Vagina (tissue), 2 donors: ENCODE measurements around the gene SOD3. TPM values are rescaled to one million over a fixed set of nuclear protein-coding genes. Genes with fewer than 3 reads are reported as not detected.

Source experiments
- DNase-seq, 2 donors: peaks; one replicate each; pipeline ENCODE4 v3.0.0-alpha.2; 2017; ENCODE audit errors: extremely low spot score in 2 of 2
- H3K27ac ChIP-seq: fragments of 200-600 bp; sonication (generic); one replicate; pipeline ENCODE4 v1.5.1; 2019
- H3K27me3 ChIP-seq: fragments of 200-600 bp; sonication (generic); one replicate; pipeline ENCODE4 v1.5.1; 2019
- H3K36me3 ChIP-seq, 2 donors: fragments of 200-600 bp; sonication (generic); one replicate each; pipeline ENCODE4 v1.5.1; 2017 to 2019
- H3K4me1 ChIP-seq: fragments of 200-600 bp; sonication (generic); one replicate; pipeline ENCODE4 v1.5.1; 2019
- H3K4me3 ChIP-seq, 2 donors: fragments of 200-600 bp; sonication (generic); 1 replicate in 1 of 2; 2 replicates in 1 of 2; pipeline ENCODE4 v1.5.1; 2016 to 2019
- H3K9me3 ChIP-seq: fragments of 200-600 bp; sonication (generic); one replicate; pipeline ENCODE4 v1.5.1; 2019
- POLR2A ChIP-seq, 2 donors: fragments of 450-650 bp; IDR thresholded peaks; one replicate each; pipeline ENCODE4 v1.6.1; 2017; ENCODE audit warnings: antibody characterized with exemption in 2 of 2, mild to moderate bottlenecking in 2 of 2, moderate library complexity in 2 of 2
- POLR2AphosphoS5 ChIP-seq, 2 donors: sonication (generic); formaldehyde crosslinking; IDR thresholded peaks; one replicate each; pipeline ENCODE4 v1.9.0; 2017; ENCODE audit warnings: antibody characterized with exemption in 2 of 2, mild to moderate bottlenecking in 2 of 2, low read depth in 1 of 2; ENCODE audit not compliant: insufficient read depth in 1 of 2
- intact Hi-C: fragments of 100-400 bp; cut with DNase I; formaldehyde crosslinking; loops from one replicate; pipeline ENCODE4 v1.15.1; 2023
- total RNA-seq: library from RNA; depleted of rRNA; stranded (reverse); fragments of >200 nt; gene quantifications from one replicate; pipeline ENCODE4 v1.2.3, GENCODE V29; 2016
- TF ChIP-seq, protein P1 (sequence below), 3 experiments: fragments of 450-650 bp in 2 of 3; fragments of 200-600 bp in 1 of 3; sonication (generic) in 1 of 3; IDR thresholded peaks; one replicate each; pipeline ENCODE4 v1.5.1; 2017 to 2019; ENCODE audit warnings: antibody characterized with exemption in 3 of 3, mild to moderate bottlenecking in 2 of 3, moderate library complexity in 2 of 3

The SOD3 gene
- total RNA-seq, 1 donor from 2014 or later, result 280 TPM

GRCh38 chr4:24792552-24792951 lies 2.8 kb upstream of the SOD3 start:
- intact Hi-C loops, result loop anchor here (10.0 kb wide), 2 partner anchors 62 to 318 kb away; no protein-coding TSS in a partner anchor
- no peaks in the 10 kb centered on the region for H3K36me3 ChIP-seq
- H3K27ac ChIP-seq, result no peak overlapping the region
- H3K27me3 ChIP-seq, result no peaks in the 10 kb centered on the region
- no peaks in the 10 kb centered on the region for H3K9me3 ChIP-seq
- peaks cover 29% of the 10 kb centered on the region for H3K4me1 ChIP-seq
- no peak overlapping the region for H3K4me3 ChIP-seq
- TF ChIP-seq POLR2A (IDR thresholded peaks at IDR 0.05) (no peak), POLR2AphosphoS5 (IDR thresholded peaks at IDR 0.05; ENCODE audit: insufficient read depth in 1 of 2, low read depth in 1 of 2) (no peak)
- TF ChIP-seq, protein P1, sequence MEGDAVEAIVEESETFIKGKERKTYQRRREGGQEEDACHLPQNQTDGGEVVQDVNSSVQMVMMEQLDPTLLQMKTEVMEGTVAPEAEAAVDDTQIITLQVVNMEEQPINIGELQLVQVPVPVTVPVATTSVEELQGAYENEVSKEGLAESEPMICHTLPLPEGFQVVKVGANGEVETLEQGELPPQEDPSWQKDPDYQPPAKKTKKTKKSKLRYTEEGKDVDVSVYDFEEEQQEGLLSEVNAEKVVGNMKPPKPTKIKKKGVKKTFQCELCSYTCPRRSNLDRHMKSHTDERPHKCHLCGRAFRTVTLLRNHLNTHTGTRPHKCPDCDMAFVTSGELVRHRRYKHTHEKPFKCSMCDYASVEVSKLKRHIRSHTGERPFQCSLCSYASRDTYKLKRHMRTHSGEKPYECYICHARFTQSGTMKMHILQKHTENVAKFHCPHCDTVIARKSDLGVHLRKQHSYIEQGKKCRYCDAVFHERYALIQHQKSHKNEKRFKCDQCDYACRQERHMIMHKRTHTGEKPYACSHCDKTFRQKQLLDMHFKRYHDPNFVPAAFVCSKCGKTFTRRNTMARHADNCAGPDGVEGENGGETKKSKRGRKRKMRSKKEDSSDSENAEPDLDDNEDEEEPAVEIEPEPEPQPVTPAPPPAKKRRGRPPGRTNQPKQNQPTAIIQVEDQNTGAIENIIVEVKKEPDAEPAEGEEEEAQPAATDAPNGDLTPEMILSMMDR (IDR thresholded peaks at IDR 0.05), result no peak
- no peak for DNase-seq

GRCh38 chr4:24793219-24794005 lies 2.0 kb upstream of the SOD3 start:
- H3K9me3 ChIP-seq, result no peaks in the 10 kb centered on the region
- intact Hi-C loops, result loop anchor here (10.0 kb wide), 2 partner anchors 61 to 319 kb away; no protein-coding TSS in a partner anchor
- no peak for DNase-seq
- H3K4me3 ChIP-seq, result no peak overlapping the region
- TF ChIP-seq, protein P1 (IDR thresholded peaks at IDR 0.05), result no peak
- no peak for TF ChIP-seq POLR2A (IDR thresholded peaks at IDR 0.05)
- no peak for TF ChIP-seq POLR2AphosphoS5 (IDR thresholded peaks at IDR 0.05; ENCODE audit: insufficient read depth in 1 of 2, low read depth in 1 of 2)
- H3K36me3 ChIP-seq, result no peaks in the 10 kb centered on the region
- H3K4me1 ChIP-seq, result peaks cover 29% of the 10 kb centered on the region
- no peaks in the 10 kb centered on the region for H3K27me3 ChIP-seq
- H3K27ac ChIP-seq, result peak overlapping the region; percentile 79

DNA sequence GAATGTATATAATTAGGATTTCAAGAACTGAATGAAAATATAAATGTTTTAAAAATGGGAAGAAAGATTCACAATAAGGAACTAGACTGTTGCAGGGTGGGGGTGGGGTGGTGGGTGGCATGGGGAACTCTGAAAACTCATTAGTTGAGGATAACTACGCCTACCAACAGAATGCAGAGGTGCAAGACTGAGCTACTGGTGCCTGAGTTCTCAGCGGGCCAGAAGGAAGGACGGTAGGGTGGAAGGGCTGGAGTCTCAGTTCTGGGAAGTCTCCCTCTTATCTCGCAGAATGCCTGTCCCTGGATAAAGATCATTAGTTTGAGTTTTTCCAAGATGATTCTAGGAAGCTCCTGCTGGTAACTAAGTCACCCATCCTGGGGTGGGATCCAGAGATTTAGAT lies 1.3 kb upstream of the SOD3 start:
- Histone ChIP-seq H3K27ac (peak overlapping the region; percentile 79), H3K4me3 (peak overlapping the region in 1 of 2 donors; percentile 7), H3K27me3 (no peaks in the 10 kb centered on the region), H3K36me3 (no peaks in the 10 kb centered on the region), H3K9me3 (no peaks in the 10 kb centered on the region), H3K4me1 (peaks cover 29% of the 10 kb centered on the region)
- DNase-seq, result no peak
- intact Hi-C loops, result loop anchor here (10.0 kb wide), 2 partner anchors 61 to 319 kb away; no protein-coding TSS in a partner anchor
- TF ChIP-seq POLR2AphosphoS5 (IDR thresholded peaks at IDR 0.05; ENCODE audit: insufficient read depth in 1 of 2, low read depth in 1 of 2) (no peak), POLR2A (IDR thresholded peaks at IDR 0.05) (no peak)
- TF ChIP-seq, protein P1 (IDR thresholded peaks at IDR 0.05), result no peak

DNA sequence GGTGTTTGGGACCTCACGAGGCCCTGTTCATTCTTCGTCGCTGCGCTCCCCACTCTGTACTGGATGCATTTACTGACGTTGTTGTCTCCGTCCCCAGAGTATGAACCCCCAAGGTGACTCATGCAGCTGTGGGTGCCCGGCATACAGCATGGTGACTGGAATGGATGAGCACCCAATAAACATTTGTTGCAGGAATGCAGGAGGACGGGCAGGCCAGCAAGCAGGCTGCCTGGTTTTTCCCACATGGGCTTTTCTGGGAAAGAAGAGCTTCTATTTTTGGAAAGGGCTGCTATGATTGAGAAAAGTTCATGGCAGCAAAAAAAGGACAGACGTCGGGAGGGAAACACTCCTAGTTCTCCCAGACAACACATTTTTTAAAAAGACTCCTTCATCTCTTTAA lies 893 bp upstream of the SOD3 start:
- Histone ChIP-seq H3K27ac (peak overlapping the region; percentile 79), H3K4me3 (peak overlapping the region in 1 of 2 donors; percentile 39), H3K27me3 (no peaks in the 10 kb centered on the region), H3K36me3 (no peaks in the 10 kb centered on the region), H3K9me3 (no peaks in the 10 kb centered on the region), H3K4me1 (peaks cover 33% of the 10 kb centered on the region)
- TF ChIP-seq POLR2A (IDR thresholded peaks at IDR 0.05) (no peak), POLR2AphosphoS5 (IDR thresholded peaks at IDR 0.05; ENCODE audit: insufficient read depth in 1 of 2, low read depth in 1 of 2) (peak; percentile 55 to 60)
- TF ChIP-seq, protein P1 (IDR thresholded peaks at IDR 0.05), result no peak
- intact Hi-C loops, result loop anchor here (10.0 kb wide), 2 partner anchors 60 to 320 kb away; no protein-coding TSS in a partner anchor
- DNase-seq, result no peak
